Activated CD8-positive, alpha-beta memory T cell treated with anti-CD3 and anti-CD28 coated beads for 24 hours (primary cell): ENCODE results near the gene METTL18.

Experiments used
- DNase-seq: peaks from one replicate; pipeline ENCODE4 v3.0.0-alpha.2; 2020

METTL18 gene

GRCh38 chr1:169784102-169784501 is 10.6 kb downstream of the METTL18 start:
- DNase-seq: no peak

- DNase-seq: no peak
These were observed 12.1 kb downstream of the METTL18 start for GRCh38 chr1:169782596-169782995.

- no peak for DNase-seq
These were observed 14.7 kb downstream of the METTL18 start for GRCh38 chr1:169779970-169780369.

- no peak for DNase-seq
These were observed 15.6 kb downstream of the METTL18 start for GRCh38 chr1:169779150-169779549.

GRCh38 chr1:169776440-169776839 is 18.3 kb downstream of the METTL18 start:
- no peak for DNase-seq

GRCh38 chr1:169768161-169768560 is 26.5 kb downstream of the METTL18 start:
- no peak for DNase-seq

GRCh38 chr1:169765580-169766331 is 29.0 kb downstream of the METTL18 start:
- no peak for DNase-seq

GRCh38 chr1:169764919-169765318 is 29.8 kb downstream of the METTL18 start:
- no peak for DNase-seq

GRCh38 chr1:169762699-169763098 is 32.0 kb downstream of the METTL18 start:
- DNase-seq: no peak

GRCh38 chr1:169759038-169759437 is 35.7 kb downstream of the METTL18 start:
- DNase-seq: no peak

- no peak for DNase-seq
These were observed 41.2 kb downstream of the METTL18 start for GRCh38 chr1:169753549-169753948.

GRCh38 chr1:169750041-169750440 is 44.7 kb downstream of the METTL18 start:
- no peak for DNase-seq

- DNase-seq: no peak
These were observed 48.2 kb downstream of the METTL18 start for GRCh38 chr1:169746550-169746949.

- no peak for DNase-seq
These were observed 49.5 kb downstream of the METTL18 start for GRCh38 chr1:169745015-169745861.
